HT-29 (cell line): ENCODE results near the gene NDUFAF3. TPM values are rescaled to one million over a fixed set of nuclear protein-coding genes. Genes with fewer than 3 reads are reported as not detected.

Experiments
- DNase-seq: peaks from one replicate; pipeline ENCODE4 v3.0.0-alpha.2; 2015; ENCODE audit warnings: low spot score
- total RNA-seq: library from RNA; depleted of rRNA; stranded (reverse); fragments of >200 nt; shearing (Covaris generic); gene quantifications from 2 replicates; pipeline ENCODE4 v1.2.3, GENCODE V29; 2014

NDUFAF3 gene
- total RNA-seq, 1 experiment from 2014 or later: 254 TPM

GRCh38 chr3:49017971-49018706 lies 3.8 kb upstream of the NDUFAF3 start, which contains the start of gene DALRD3:
DALRD3 (minus strand) TSS chr3:49018580; CDS start chr3:49018564, 16 bp downstream.
- peak; percentile 61 for DNase-seq

GRCh38 chr3:49018707-49019006 lies 3.3 kb upstream of the NDUFAF3 start:
- DNase-seq: no peak

GRCh38 chr3:49019941-49020329 lies 2.0 kb upstream of the NDUFAF3 start:
- peak; percentile 30 for DNase-seq

- DNase-seq: peak; percentile 31
Observed at GRCh38 chr3:49020330-49021212, 1.4 kb upstream of the NDUFAF3 start.

- DNase-seq: peak; percentile 97
Observed at GRCh38 chr3:49021213-49021812, 608 bp upstream of the NDUFAF3 start.

- peak; percentile 40 for DNase-seq
Observed at GRCh38 chr3:49022688-49023171, 809 bp downstream of the NDUFAF3 start.

- DNase-seq: no peak
Observed at GRCh38 chr3:49023775-49024174, 1.9 kb downstream of the NDUFAF3 start.

GRCh38 chr3:49024449-49024848 lies 2.5 kb downstream of the NDUFAF3 start:
- no peak for DNase-seq

GRCh38 chr3:49025005-49025792 lies 3.3 kb downstream of the NDUFAF3 start:
- DNase-seq: no peak

- no peak for DNase-seq
Observed at GRCh38 chr3:49025793-49026520, 4.0 kb downstream of the NDUFAF3 start.

- no peak for DNase-seq
Observed at GRCh38 chr3:49026536-49026935, 4.6 kb downstream of the NDUFAF3 start.

GRCh38 chr3:49027634-49028033 lies 5.7 kb downstream of the NDUFAF3 start:
- DNase-seq: no peak

- DNase-seq: no peak
Observed at GRCh38 chr3:49028298-49028672, 6.4 kb downstream of the NDUFAF3 start.

- peak; percentile 88 for DNase-seq
Observed at GRCh38 chr3:49028673-49029562, 7.0 kb downstream of the NDUFAF3 start, which contains the start of gene IMPDH2. IMPDH2 (minus strand) TSS chr3:49029398; CDS start chr3:49029350, 48 bp downstream.

- no peak for DNase-seq
Observed at GRCh38 chr3:49029563-49029884, 7.6 kb downstream of the NDUFAF3 start.

- no peak for DNase-seq
Observed at GRCh38 chr3:49030321-49030720, 8.4 kb downstream of the NDUFAF3 start.

- DNase-seq: no peak
Observed at GRCh38 chr3:49032646-49033304, 10.9 kb downstream of the NDUFAF3 start.

- no peak for DNase-seq
Observed at GRCh38 chr3:49034650-49035049, 12.7 kb downstream of the NDUFAF3 start.

- no peak for DNase-seq
Observed at GRCh38 chr3:49035281-49035680, 13.4 kb downstream of the NDUFAF3 start.
